MM.1S (cell line): ENCODE results near the gene ITPRIPL1.

Experiments used
- DNase-seq: peaks from one replicate; pipeline ENCODE4 v3.0.0-alpha.2; 2015
- H2AFZ ChIP-seq: fragments of 300-600 bp; sonication (generic); 2 replicates; pipeline ENCODE4 v1.6.0; 2016; ENCODE audit warnings: antibody characterized with exemption, low read length
- H3F3A ChIP-seq: fragments of 300-600 bp; sonication (generic); 2 replicates; pipeline ENCODE4 v1.6.1; 2016; ENCODE audit warnings: mild to moderate bottlenecking, antibody characterized with exemption, low read length, moderate library complexity, mixed read lengths; ENCODE audit not compliant: insufficient read depth
- H3K27ac ChIP-seq: fragments of 300-600 bp; sonication (generic); 2 replicates; pipeline ENCODE4 v1.5.1; 2016; ENCODE audit warnings: mild to moderate bottlenecking, low read length
- H3K27me3 ChIP-seq: fragments of 300-600 bp; sonication (generic); replicated peaks from 2 replicates; pipeline ENCODE4 v1.6.0; 2016; ENCODE audit warnings: low read length; ENCODE audit not compliant: insufficient read depth
- H3K36me3 ChIP-seq: fragments of 300-600 bp; sonication (generic); replicated peaks from 2 replicates; pipeline ENCODE4 v1.6.1; 2016; ENCODE audit warnings: mild to moderate bottlenecking, low read length, mixed read lengths; ENCODE audit not compliant: insufficient read depth
- H3K4me1 ChIP-seq: fragments of 300-600 bp; sonication (generic); 2 replicates; pipeline ENCODE4 v1.6.1; 2016; ENCODE audit warnings: low read length, mixed read lengths
- H3K4me2 ChIP-seq: fragments of 300-600 bp; sonication (generic); 2 replicates; pipeline ENCODE4 v1.6.0; 2016; ENCODE audit warnings: low read depth, low read length
- H3K4me3 ChIP-seq: fragments of 300-600 bp; sonication (generic); 2 replicates; pipeline ENCODE4 v1.5.1; 2016; ENCODE audit warnings: low read length, mixed read lengths
- H3K79me2 ChIP-seq: fragments of 300-600 bp; sonication (generic); 2 replicates; pipeline ENCODE4 v1.6.1; 2016; ENCODE audit warnings: mixed run types, low read length, mixed read lengths
- H3K9ac ChIP-seq: fragments of 300-600 bp; sonication (generic); 2 replicates; pipeline ENCODE4 v1.6.1; 2016; ENCODE audit warnings: low read length, mixed read lengths
- H3K9me2 ChIP-seq: fragments of 300-600 bp; sonication (generic); replicated peaks from 2 replicates; pipeline ENCODE4 v1.6.1; 2016; ENCODE audit warnings: mild to moderate bottlenecking, low read length, mixed read lengths; ENCODE audit not compliant: insufficient read depth
- H3K9me3 ChIP-seq: fragments of 300-600 bp; sonication (generic); replicated peaks from 2 replicates; pipeline ENCODE4 v1.6.1; 2016; ENCODE audit warnings: mild to moderate bottlenecking, low read length, mixed read lengths; ENCODE audit not compliant: insufficient read depth
- H4K20me1 ChIP-seq: fragments of 300-600 bp; sonication (generic); 2 replicates; pipeline ENCODE4 v1.6.1; 2016; ENCODE audit warnings: mild to moderate bottlenecking, low read length, moderate library complexity, mixed read lengths; ENCODE audit not compliant: insufficient read depth
- EZH2 ChIP-seq: fragments of 300-600 bp; sonication (generic); optimal IDR thresholded peaks from 2 replicates; pipeline ENCODE3; 2017; ENCODE audit warnings: low read depth, mild to moderate bottlenecking, antibody characterized with exemption, low read length, mixed read lengths
- EZH2phosphoT487 ChIP-seq: fragments of 300-600 bp; sonication (generic); IDR thresholded peaks from 2 replicates; pipeline ENCODE4 v1.6.1; 2018; ENCODE audit warnings: antibody characterized with exemption, low read length
- TF ChIP-seq, protein P1 (sequence below): fragments of 300-600 bp; sonication (generic); IDR thresholded peaks from 2 replicates; pipeline ENCODE4 v1.5.1; 2016; ENCODE audit warnings: antibody characterized with exemption, low read length, mixed read lengths

The ITPRIPL1 gene

DNA sequence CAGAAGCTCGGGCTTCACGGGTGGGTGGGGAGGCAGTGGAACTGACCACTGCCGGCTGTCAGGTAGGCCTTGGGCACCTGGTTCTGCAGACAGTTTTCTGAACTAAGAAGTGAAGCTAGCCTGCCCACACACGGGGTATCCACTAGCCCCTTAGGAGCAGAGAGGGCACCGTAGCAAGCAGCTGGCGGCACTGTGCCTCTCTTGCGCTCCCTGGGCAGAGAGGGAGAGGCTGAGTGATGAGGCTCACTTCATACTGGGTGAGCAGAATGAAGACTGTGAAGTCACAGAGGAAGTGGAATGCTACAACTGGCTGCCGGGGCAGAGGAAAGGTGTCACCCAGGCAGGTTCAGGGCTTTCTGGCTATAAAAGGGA is 753 bp downstream of the ITPRIPL1 start:
- peaks cover 4% of the 10 kb centered on the region; the same call in 1 of the 2 replicates for H3K36me3 ChIP-seq
- peak overlapping the region; percentile 81 for H3K4me3 ChIP-seq
- DNase-seq: peak; percentile 39
- H4K20me1 ChIP-seq: no peaks in the 10 kb centered on the region
- peaks cover 19% of the 10 kb centered on the region for H3F3A ChIP-seq
- no peaks in the 10 kb centered on the region for H3K9me3 ChIP-seq
- no peak overlapping the region for H3K27ac ChIP-seq
- TF ChIP-seq, protein P1, sequence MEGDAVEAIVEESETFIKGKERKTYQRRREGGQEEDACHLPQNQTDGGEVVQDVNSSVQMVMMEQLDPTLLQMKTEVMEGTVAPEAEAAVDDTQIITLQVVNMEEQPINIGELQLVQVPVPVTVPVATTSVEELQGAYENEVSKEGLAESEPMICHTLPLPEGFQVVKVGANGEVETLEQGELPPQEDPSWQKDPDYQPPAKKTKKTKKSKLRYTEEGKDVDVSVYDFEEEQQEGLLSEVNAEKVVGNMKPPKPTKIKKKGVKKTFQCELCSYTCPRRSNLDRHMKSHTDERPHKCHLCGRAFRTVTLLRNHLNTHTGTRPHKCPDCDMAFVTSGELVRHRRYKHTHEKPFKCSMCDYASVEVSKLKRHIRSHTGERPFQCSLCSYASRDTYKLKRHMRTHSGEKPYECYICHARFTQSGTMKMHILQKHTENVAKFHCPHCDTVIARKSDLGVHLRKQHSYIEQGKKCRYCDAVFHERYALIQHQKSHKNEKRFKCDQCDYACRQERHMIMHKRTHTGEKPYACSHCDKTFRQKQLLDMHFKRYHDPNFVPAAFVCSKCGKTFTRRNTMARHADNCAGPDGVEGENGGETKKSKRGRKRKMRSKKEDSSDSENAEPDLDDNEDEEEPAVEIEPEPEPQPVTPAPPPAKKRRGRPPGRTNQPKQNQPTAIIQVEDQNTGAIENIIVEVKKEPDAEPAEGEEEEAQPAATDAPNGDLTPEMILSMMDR: no peak
- TF ChIP-seq EZH2phosphoT487 (no peak), EZH2 (no peak)
- H3K4me2 ChIP-seq: peak overlapping the region; percentile 93
- H2AFZ ChIP-seq: peak overlapping the region; percentile 97
- H3K9me2 ChIP-seq: no peaks in the 10 kb centered on the region
- peaks cover 13% of the 10 kb centered on the region for H3K4me1 ChIP-seq
- H3K79me2 ChIP-seq: peaks cover 33% of the 10 kb centered on the region
- H3K9ac ChIP-seq: peak overlapping the region; percentile 63
- H3K27me3 ChIP-seq: no peaks in the 10 kb centered on the region

DNA sequence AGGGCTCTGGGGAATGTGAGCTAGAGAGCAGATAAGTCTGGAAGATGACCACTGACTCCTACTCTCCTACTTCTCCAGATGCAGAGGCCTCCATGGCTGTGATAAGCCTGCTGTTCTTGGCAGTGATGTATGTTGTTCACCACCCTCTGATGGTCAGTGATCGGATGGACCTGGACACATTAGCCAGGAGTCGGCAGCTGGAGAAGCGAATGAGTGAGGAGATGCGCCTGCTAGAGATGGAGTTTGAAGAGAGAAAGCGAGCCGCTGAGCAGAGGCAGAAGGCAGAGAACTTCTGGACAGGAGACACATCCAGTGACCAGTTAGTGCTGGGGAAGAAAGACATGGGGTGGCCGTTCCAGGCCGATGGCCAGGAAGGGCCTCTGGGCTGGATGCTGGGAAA is 1.4 kb downstream of the ITPRIPL1 start:
- DNase-seq: no peak
- Histone ChIP-seq H3K79me2 (peaks cover 33% of the 10 kb centered on the region), H3K9me2 (no peaks in the 10 kb centered on the region), H3K27me3 (no peaks in the 10 kb centered on the region), H3F3A (peaks cover 12% of the 10 kb centered on the region), H3K27ac (no peak overlapping the region), H3K4me1 (peaks cover 13% of the 10 kb centered on the region), H3K4me3 (no peak overlapping the region), H3K9ac (no peak overlapping the region), H3K4me2 (peak overlapping the region; percentile 93; the same call in 1 of the 2 replicates), H3K36me3 (peaks cover 4% of the 10 kb centered on the region; the same call in 1 of the 2 replicates), H2AFZ (no peak overlapping the region), H3K9me3 (no peaks in the 10 kb centered on the region), H4K20me1 (no peaks in the 10 kb centered on the region)
- TF ChIP-seq EZH2 (no peak), EZH2phosphoT487 (no peak)
- TF ChIP-seq, protein P1: no peak

DNA sequence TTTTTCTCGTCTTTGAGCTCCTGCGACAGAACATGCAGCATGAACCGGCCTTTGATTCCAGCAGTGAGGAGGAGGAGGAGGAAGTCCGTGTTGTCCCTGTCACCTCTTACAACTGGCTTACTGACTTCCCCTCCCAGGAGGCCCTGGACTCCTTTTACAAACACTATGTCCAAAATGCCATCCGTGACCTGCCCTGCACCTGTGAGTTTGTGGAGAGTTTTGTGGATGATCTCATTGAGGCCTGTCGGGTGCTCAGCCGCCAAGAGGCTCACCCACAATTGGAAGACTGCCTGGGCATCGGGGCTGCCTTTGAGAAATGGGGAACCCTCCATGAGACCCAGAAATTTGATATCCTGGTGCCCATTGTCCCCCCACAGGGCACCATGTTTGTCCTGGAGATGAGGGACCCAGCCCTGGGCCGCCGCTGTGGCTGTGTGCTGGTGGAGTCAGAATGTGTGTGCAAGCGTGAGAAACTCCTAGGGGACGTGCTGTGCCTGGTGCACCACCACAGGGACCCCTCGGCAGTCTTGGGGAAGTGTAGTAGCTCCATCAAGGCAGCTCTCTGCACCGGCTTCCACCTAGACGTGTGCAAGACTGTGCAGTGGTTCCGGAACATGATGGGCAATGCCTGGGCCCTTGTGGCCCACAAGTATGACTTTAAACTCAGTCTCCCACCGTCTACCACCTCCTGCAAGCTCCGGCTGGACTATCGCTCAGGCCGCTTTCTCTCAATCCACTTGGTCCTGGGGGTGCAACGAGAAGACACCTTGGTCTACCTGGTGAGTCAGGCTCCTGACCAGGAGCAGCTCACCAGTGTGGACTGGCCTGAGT is 2.1 kb downstream of the ITPRIPL1 start:
- no peaks in the 10 kb centered on the region for H4K20me1 ChIP-seq
- H3K36me3 ChIP-seq: peaks cover 4% of the 10 kb centered on the region; the same call in 1 of the 2 replicates
- H3F3A ChIP-seq: peaks cover 6% of the 10 kb centered on the region
- no peaks in the 10 kb centered on the region for H3K9me2 ChIP-seq
- H2AFZ ChIP-seq: no peak overlapping the region
- no peak overlapping the region for H3K4me2 ChIP-seq
- H3K9ac ChIP-seq: no peak overlapping the region
- no peaks in the 10 kb centered on the region for H3K9me3 ChIP-seq
- H3K4me3 ChIP-seq: no peak overlapping the region
- H3K4me1 ChIP-seq: peaks cover 13% of the 10 kb centered on the region
- H3K27ac ChIP-seq: no peak overlapping the region
- no peak for DNase-seq
- H3K27me3 ChIP-seq: no peaks in the 10 kb centered on the region
- peaks cover 33% of the 10 kb centered on the region for H3K79me2 ChIP-seq
- TF ChIP-seq, protein P1: no peak
- TF ChIP-seq EZH2 (no peak), EZH2phosphoT487 (no peak)
